Neural crest cell (in vitro differentiated cells): ENCODE measurements around the gene PACS1. TPM values are rescaled to one million over a fixed set of nuclear protein-coding genes. Genes with fewer than 3 reads are reported as not detected.

Experiments
- DNase-seq: peaks from one replicate; pipeline ENCODE4 v3.0.0; 2021; ENCODE audit warnings: low read depth, mixed read lengths, low spot score
- H3K27ac Mint-ChIP-seq: one replicate; pipeline ENCODE4 v1.8.0; 2021; ENCODE audit warnings: mild to moderate bottlenecking, mixed read lengths; ENCODE audit not compliant: unreplicated experiment
- H3K27me3 Mint-ChIP-seq: 2 replicates; pipeline ENCODE4 v1.8.0; 2021; ENCODE audit warnings: low read depth, mild to moderate bottlenecking, mixed read lengths
- H3K36me3 Mint-ChIP-seq: 2 replicates; pipeline ENCODE4 v1.8.0; 2021; ENCODE audit warnings: low read depth, mild to moderate bottlenecking, mixed read lengths
- H3K4me1 Mint-ChIP-seq: 2 replicates; pipeline ENCODE4 v1.8.0; 2021; ENCODE audit warnings: mixed read lengths
- H3K4me3 Mint-ChIP-seq: one replicate; pipeline ENCODE4 v1.8.0; 2021; ENCODE audit warnings: mild to moderate bottlenecking, mixed read lengths
- H3K9me3 Mint-ChIP-seq: 2 replicates; pipeline ENCODE4 v1.8.0; 2021; ENCODE audit warnings: mixed read lengths
- CTCF ChIP-seq: fragments of 200-600 bp; sonication (generic); conservative IDR thresholded peaks from 2 replicates; pipeline ENCODE4 v1.5.0; 2021; ENCODE audit warnings: antibody characterized with exemption, mild to moderate bottlenecking
- total RNA-seq: library from RNA; stranded (reverse); gene quantifications from 2 replicates; pipeline ENCODE4 v1.2.1, GENCODE V29; 2021

The PACS1 gene
- total RNA-seq, 1 donor from 2014 or later: 54.3 TPM

GRCh38 chr11:66042227-66042995 is 27.7 kb upstream of the PACS1 start:
- Mint-ChIP-seq H3K27ac (no peak overlapping the region), H3K36me3 (no peaks in the 10 kb centered on the region)
- no peak for TF ChIP-seq CTCF

DNA sequence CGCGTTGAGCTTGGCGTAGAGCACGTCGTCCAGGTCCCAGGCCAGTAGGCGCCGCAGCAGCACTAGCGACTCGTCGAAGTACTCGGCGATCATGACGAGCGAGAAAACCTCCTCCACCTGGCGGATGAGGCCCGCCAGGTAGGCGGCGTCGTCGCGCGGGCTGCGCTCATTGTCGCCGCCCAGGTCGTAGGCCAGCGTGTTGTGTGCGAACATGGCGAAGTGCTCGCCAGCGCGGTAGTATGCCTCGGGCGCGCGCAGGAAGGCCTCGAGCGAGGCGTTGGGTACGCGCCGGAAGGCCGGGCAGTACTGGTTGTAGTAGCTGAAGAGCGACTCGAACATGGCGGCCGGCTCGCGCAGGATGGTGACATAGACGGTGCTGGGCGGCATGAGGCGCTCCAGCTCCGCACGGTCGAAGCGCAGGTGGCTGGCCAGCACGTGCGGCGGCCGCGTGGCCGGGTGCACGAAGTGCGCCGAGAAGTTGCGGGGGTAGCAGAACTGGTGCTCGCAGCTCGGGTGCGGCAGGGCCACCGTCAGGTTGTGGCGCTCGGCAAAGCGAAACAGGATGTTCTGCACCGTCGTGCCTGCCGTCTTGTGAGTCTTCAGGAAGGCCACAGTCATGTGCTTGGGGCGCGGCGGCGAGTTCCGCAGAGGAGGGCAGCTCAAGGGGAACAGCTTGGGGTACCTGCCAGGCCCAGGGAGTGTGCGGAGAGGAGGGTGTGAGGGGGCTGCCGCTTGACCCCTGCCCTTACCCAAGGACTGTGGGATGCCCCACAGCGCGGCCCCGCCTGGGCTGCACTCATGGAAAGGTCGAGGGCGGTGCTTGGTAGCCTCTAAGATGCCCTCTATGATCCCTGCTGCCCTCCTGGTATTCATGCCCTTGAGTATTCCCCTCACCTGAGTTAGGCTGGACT is 26.8 kb upstream of the PACS1 start:
- no peak overlapping the region for H3K27ac Mint-ChIP-seq
- peaks cover 15% of the 10 kb centered on the region for H3K4me1 Mint-ChIP-seq
- no peak overlapping the region for H3K4me3 Mint-ChIP-seq
- no peaks in the 10 kb centered on the region for H3K27me3 Mint-ChIP-seq
- TF ChIP-seq CTCF: no peak
- DNase-seq: no peak
- no peaks in the 10 kb centered on the region for H3K9me3 Mint-ChIP-seq
- H3K36me3 Mint-ChIP-seq: no peaks in the 10 kb centered on the region

More at GRCh38 chr11:66042227-66042995, 27.7 kb upstream of the PACS1 start:
- DNase-seq: no peak
- Mint-ChIP-seq H3K9me3 (no peaks in the 10 kb centered on the region), H3K27me3 (no peaks in the 10 kb centered on the region), H3K4me3 (no peak overlapping the region), H3K4me1 (peaks cover 11% of the 10 kb centered on the region)

- no peaks in the 10 kb centered on the region for H3K9me3 Mint-ChIP-seq
- H3K4me3 Mint-ChIP-seq: peak overlapping the region; percentile 68
- no peak for DNase-seq
- no peaks in the 10 kb centered on the region for H3K36me3 Mint-ChIP-seq
- TF ChIP-seq CTCF: no peak
- H3K27me3 Mint-ChIP-seq: no peaks in the 10 kb centered on the region
- H3K27ac Mint-ChIP-seq: peak overlapping the region; percentile 40
- peaks cover 25% of the 10 kb centered on the region for H3K4me1 Mint-ChIP-seq
These were observed 25.3 kb upstream of the PACS1 start for GRCh38 chr11:66044757-66045156.

- Mint-ChIP-seq H3K9me3 (no peaks in the 10 kb centered on the region), H3K27me3 (no peaks in the 10 kb centered on the region), H3K36me3 (no peaks in the 10 kb centered on the region), H3K4me1 (peaks cover 25% of the 10 kb centered on the region), H3K4me3 (peak overlapping the region; percentile 68), H3K27ac (no peak overlapping the region)
- peak; percentile 97 for TF ChIP-seq CTCF
- peak; percentile 92 for DNase-seq
These were observed 24.9 kb upstream of the PACS1 start for GRCh38 chr11:66045177-66045639.

DNA sequence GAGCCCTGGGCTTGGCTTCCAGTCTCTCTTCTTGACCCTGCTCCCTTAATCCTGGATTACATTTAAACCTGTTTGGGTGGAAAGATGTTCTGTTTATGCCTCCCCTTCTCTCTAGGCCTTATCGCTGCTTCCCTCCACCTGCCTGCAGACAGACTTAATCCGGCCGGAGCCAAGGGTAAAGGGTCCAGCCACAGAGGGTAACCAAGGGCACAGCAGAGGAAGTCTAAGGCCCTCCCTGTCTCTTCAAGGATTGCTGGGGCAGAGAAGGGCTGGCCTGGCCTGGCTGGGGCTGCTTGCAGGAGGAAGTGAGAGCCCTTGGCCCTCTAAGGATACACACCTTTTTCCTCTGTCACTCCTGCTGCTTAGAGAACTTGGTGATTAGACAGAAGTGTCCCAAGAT is 23.2 kb upstream of the PACS1 start:
- no peak for DNase-seq
- Mint-ChIP-seq H3K4me3 (no peak overlapping the region), H3K27me3 (no peaks in the 10 kb centered on the region), H3K9me3 (no peaks in the 10 kb centered on the region), H3K4me1 (peaks cover 36% of the 10 kb centered on the region), H3K27ac (no peak overlapping the region), H3K36me3 (no peaks in the 10 kb centered on the region)
- no peak for TF ChIP-seq CTCF
